Amniotic stem cell (primary cell): ENCODE results near the gene UFSP1.
A peak's percentile ranks its signal among the peaks of the same experiment; 100 is the strongest.
"Not testable (repeated sequence)": the region's sequence is repeated elsewhere in the genome, so short reads cannot be mapped to it uniquely, and the experiment has no call there.

Source experiments
- DNase-seq: peaks from one replicate; lab custom pipeline; 2025; lab: John Stamatoyannopoulos, UW

Gene UFSP1

DNA sequence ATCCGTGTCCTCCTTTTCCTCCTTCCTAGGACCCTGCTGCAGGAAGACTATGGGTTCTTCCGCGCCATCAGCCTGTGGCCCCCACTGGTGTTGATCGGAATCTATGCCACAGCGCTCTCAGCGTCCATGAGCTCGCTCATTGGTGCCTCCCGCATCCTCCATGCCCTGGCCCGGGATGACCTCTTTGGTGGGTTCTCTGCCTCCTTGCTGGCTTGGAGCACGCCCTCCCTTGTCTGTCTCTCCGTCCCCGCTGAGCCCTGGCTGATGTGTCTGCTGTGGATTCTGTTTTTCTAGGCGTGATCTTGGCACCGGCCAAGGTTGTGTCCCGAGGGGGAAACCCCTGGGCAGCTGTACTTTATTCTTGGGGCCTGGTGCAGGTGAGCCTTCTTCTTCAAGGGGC is 29.7 kb downstream of the UFSP1 start:
- no peak for DNase-seq

DNA sequence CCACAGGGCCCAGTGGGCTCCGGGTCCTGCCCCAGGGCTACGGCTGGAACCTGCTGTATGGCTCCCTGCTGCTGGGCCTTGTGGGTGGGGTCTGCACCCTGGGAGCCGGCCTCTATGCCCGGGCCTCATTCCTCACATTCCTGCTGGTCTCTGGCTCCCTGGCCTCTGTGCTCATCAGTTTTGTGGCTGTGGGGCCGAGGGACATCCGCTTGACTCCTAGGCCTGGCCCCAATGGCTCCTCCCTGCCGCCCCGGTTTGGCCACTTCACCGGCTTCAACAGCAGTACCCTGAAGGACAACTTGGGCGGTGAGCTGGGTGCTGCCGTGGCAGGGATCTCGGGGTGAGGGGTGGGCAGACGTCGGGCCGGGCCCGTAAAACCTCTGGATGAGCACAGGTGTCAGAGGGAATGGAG is 32.6 kb downstream of the UFSP1 start:
- DNase-seq, result no peak

DNA sequence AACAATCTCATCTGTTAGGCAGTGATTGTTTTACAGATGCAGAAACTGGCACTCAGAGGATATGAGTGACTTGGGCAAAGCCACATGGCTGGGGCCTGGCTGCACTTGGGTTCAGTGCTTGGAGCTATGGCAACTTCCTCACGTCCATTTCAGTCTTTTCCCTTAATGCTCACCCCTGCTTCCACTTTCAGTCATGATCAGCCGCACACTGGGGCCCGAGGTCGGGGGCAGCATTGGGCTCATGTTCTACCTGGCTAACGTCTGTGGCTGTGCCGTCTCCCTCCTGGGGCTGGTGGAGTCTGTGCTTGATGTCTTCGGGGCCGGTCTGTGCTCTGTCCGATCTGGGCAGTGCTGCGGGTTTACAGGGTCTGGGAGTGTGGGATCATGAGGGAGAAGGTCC is 34.0 kb downstream of the UFSP1 start:
- no peak for DNase-seq

GRCh38 chr7:100854899-100855298 is 34.6 kb downstream of the UFSP1 start:
- not testable (repeated sequence) for DNase-seq

- no peak for DNase-seq
Observed at GRCh38 chr7:100854146-100854895, 35.2 kb downstream of the UFSP1 start.

- peak; percentile 71 for DNase-seq
Observed at GRCh38 chr7:100852048-100852872, 37.3 kb downstream of the UFSP1 start, which contains the start of gene SLC12A9. SLC12A9 (plus strand) TSS chr7:100852713; CDS start chr7:100854198, 1,485 bp downstream.

DNA sequence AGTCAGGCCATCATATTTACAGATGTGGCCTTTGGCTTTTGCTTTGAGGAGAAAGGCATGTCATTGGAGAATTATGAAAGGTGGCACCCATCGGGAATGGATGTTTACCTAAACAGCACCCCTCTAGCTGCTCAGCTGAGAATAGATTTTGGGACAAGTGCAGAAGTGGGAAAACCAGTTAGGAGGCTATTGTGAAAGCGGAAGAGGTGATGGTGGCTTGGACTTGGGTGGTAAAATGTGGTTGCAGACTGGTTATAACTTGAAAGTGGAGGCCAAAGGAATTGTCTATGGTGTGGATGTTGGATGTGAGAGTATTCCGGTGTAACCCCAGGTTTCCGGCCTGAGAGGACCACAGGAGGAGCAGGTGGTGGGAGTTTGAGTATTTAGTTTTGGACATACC is 42.2 kb downstream of the UFSP1 start:
- no peak for DNase-seq

DNA sequence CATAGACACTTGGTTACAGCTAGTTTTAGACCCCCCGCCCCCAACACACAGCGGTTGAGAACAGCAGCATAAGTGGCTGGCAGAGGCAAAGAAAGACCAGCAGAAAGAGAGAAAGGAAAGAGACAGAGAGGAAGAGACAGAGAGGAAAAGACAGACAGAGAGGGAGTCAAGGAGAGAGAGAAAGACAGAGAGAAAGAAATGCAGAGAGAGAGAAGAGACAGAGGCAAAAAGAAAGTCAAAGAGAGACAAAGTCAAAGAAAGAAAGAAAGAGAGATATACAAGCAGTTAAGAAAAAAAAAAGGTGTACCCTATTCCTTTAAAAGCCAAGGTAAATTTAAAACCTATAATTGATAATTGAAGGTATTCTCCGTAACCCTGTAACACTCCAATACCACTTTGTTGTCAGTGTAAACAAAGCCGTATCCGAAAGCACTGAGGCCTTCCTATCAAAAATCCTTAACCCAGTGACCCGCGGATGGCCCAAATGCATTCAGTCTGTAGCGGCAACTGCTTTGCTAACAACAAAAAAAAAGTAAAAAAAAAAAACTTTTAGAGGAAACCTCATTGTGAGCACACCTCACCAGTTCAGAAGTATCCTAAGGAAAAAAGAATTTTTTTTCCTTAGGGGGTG is 48.9 kb downstream of the UFSP1 start:
- no peak for DNase-seq

- DNase-seq, result no peak
Observed at GRCh38 chr7:100839361-100839760, 50.2 kb downstream of the UFSP1 start.
